HG03175 (cell line): ENCODE results near the gene TSPAN18.

Experiments used
- ATAC-seq: cut with Tn5 transposase; IDR thresholded peaks from one replicate; pipeline ENCODE4 v1.9.1; 2021; ENCODE audit warnings: mild to moderate bottlenecking, moderate library complexity; ENCODE audit not compliant: unreplicated experiment

TSPAN18 gene

DNA sequence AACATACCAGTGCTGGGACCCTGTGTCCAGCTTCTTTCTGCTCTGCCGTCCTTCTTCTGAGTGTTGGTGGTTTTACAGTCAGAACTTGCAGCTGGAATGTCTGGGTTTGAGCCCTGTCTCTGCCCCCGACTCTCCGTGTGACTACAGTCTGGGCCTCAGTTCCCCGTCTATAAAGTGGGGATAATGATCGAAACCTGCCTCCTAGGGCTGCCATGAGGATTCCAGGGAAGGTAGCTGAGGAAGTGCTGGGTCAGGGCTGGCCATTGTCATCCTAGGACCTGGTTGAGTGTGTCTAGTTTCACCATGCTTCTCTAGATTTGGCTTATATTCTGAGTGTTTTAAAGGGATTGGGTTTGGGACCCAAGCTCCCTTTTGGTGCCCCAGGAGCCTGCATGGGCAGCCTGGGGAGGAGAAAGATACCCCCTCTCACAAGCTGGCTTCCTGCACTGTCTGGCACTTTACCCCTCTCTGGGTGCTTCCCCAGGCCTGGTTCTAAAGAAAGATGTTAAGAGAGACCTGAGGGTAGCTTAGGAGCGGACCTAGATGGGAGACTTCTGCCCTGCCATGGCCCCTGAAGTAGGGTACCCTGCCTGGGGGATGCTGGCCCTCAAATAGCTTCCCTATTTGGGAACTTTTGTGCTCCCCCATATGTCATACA is 49.9 kb downstream of the TSPAN18 start:
- no peak for ATAC-seq

DNA sequence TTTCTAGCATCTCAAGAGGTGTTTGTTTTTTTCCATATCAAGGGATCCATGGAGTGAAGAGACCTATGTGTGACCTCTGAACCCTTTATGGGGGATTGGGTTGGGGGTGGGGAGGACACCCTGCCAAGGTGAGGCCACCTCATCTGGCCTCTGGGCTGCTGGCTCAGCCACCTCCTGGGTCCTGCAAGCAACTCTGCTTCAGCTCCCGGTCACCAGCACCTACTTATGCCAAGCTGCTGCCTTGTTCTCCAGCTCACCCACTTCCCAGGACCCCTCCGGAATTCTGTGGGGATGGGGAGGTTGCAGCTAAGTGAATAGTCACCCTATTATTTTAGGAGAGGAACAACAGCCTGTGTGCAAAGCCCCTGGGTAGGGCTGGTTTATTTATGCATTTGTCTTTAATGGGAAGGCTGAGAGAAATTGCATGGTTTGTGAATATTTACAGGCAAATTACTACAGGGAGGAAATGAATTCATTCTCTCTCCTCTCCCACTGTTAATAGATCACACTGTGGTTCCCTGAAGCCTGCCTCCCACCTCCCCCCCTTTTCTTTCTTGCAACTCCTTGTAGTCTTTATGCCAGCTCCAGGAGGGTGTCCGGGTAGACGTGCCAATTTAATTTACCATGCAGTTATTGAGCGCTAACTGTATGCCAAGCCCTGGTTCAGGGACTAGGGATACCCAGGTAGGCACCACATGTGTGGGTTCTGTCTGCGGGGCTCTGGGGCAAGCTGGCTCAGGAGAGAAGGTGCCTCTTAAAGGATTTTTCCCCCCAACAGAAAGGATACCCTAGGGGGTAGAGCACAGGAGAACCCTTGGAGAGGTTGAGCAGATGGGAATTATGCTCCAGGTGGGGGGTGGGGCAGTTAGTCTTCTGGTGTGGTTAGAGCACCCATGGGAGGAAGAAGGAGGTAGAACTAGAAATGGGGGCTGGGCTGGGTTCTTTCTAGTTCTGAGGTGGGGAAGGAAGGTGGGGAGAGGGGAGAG is 50.7 kb downstream of the TSPAN18 start:
- ATAC-seq = no peak

DNA sequence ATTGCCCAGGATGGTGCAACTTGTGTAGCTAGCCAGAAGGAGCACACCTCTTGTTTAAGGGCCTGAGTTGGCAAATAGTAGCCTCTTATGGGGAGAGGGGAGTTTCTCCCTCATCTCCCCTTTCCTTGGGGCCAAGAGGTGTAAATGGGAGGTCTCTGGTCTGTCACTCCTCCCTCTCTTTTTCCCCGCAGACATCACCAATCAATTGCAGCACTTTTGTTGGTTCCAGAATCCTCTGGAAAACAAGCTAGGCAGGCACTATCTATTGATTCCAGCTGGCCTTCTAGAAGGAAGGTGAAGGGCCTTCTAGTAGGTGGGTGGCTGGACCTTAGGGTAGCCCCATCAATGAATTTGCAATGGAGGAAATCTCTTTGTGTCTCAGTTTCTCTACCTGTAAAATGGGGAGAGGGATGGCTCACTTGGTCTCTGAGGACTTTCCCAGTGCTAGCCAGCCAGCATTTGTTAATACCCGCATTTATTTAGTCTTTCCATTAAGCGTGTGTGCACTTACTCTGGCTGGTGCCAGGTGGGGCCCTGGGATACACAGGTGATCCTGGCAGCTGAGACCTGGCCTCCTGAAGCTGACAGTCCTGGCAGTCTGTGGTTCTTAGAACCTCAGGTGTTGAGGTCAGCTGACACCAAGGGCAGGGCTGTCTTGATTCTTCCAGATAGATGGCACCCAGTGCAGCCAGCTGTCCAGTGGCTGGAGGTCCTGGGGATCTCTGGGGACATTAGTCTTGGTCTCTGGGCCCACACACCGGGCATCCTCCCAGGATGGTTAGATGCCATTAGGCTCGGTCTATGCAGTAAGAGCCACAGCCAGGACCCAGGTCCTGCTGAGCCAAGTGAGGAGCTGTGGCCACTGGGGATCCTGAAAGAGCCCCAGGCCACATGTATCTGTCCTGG is 51.7 kb downstream of the TSPAN18 start:
- ATAC-seq = no peak

DNA sequence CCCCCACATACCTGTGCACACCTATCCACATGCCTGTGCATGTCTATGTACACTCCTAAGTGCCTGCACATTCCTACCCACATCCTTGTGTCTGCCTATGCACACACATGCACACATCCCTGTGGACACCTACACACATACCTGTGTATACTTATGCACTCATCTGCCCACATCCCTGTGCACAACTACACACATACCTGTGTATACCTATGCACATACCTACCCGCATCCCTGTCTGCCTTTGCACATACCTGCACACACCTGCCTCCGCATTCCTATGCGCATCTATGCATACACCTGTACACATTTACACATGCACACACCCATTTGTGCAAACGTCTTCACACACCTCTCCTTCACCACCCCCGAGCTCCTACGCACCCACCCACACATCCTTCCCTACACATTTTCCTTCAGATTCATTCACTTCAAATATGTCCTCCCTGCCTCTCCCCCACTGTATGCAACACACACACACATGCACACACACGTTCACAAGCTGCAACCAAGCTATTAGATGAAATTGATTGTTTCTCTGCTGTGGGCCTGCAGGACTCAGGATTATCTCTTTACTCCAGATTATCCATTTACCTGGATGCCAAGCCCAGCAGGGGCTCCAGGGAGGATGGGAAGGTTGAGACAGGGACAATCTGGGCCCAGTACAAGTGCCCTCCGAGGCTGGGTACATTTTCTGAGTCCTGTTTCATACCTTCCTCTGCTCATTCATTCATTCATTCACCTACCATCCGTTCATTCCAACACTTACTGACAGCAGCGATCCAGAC is 53.2 kb downstream of the TSPAN18 start:
- no peak for ATAC-seq

DNA sequence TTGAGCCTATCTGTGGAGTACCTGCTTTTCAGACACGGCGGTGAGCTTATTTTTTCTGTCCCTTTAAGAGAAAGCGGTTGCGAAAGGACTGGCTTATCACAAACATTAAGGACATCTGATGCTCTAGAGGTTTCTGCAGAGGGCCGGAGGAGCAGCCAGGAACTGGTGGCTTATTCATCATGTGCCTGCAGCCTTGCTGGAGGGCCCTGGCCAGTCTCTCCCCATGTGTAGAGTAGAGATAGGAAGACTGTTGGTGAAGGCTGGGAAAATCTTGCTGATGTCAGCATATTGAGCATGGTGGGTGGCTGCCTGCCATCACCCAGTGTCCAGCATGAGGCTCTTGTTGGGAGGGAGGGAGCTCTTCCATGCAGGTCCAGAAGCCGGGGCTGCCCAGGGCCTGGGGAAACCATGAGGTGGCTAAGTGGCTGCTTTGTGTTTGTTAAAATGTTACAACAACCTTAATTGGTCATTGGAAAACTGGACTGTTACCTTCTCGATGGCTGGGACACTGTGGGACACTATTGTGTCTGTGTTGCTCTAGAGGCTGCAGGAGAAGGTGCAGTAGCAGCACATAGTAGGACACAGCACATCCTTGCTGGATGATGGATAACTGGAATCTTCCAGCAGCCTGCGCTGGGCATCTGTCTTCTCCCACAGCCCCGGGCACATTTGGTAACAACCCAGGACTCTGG is 54.3 kb downstream of the TSPAN18 start:
- no peak for ATAC-seq

DNA sequence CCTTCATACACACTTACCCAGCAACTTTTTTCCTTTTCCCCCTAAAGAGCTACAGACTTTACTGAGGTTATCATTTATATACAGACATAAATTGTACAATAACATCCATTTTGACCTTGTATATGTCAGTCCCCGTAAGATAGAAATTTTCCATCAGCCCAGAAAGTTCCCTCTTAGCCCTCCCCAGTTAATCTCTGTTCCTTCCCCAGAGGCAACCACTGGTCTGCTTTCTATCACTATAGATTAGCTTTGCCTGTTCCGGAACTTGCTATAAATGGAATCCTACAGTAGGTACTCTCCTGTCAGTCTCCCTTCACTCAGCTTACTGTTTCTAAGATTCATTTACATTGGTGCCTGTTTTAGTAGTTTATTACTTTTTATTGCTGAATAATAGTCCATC is 54.9 kb downstream of the TSPAN18 start:
- no peak for ATAC-seq

DNA sequence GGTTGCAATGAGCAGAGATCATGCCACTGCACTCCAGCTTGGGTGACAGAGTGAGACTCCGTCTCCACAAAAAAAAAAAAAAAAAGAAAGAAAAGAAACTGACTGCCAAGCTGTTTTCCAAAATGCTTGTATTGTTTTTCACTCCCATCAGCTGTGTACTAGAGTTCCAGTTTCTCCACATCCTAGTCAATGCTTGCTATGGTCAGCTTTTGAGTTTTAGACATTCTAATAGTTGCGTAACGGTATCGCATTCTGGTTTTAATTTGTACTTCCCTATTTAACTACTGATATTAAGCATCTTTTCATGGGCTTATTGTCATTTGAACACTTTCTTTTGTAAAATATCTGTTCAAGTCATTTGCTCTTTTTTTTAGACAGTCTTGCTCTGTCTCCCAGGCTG is 55.7 kb downstream of the TSPAN18 start:
- no peak for ATAC-seq

DNA sequence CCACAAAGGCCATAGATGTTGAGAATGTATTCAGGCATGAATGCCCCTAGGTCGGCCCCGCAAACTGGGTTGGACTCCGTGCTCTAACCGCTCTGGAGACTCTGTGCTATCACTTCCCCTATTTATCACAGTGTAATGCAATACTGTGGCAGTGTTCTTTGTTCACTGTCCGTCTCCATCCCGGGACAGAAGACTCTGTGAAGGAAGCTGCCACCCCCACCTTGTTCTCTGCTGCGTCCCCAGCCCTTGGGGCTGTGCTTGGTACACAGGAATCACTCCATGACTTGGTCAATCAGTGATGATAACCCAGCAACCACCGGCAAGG is 57.6 kb downstream of the TSPAN18 start:
- no peak for ATAC-seq

DNA sequence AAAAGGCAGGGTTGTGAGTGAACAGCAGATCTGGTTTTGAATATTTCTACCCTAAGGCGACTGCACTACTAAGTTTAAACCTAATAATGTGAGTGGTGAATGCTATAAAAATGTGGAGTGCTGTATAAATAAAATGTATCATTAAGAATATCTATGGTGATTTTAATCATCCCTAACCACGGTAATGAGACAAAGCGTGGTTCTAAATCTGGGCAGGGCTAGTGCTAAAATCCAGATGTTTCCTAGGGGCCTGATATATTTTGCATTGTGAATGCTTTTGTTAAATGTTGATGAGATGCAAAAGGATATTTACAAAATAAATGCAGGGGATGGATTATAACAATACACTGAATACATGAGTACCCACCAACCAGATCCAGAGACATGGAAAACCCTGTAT is 58.1 kb downstream of the TSPAN18 start:
- no peak for ATAC-seq

DNA sequence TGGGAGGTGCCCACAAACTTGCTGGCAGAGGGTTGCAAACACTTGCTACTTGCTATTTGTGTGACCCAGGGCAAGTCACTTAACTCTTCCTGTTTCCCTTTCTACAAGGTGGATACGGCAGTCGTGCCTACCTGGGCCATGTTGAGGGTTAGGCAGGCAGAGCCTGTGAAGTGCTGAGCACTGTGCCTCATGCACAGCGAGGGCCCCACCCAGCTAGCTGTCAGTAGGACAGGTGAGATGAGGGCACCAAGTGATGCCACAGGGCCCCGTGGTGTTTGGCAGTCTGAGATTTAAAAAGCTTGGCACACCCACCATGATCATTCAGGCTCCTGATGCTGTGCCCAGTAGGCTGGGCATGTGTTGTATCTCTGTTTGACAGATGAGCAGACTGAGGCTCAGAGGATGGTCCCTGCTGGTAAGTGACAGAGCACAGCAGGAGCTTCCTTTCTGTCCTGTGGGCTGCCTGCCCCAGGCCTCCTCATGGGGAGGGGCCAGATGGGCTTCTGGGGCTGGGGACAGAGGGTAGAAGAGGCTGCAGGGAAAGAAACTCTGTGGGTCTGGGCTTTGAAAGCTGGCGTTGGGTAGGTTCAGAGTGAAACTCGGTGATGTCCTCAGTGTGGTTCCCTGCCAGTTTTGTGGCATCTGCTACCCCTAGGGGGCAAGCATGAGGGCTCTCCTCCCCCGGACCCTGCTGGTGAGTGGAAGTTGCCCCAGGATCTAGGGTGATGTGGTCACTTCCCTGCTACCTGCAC is 59.3 kb downstream of the TSPAN18 start:
- no peak for ATAC-seq

DNA sequence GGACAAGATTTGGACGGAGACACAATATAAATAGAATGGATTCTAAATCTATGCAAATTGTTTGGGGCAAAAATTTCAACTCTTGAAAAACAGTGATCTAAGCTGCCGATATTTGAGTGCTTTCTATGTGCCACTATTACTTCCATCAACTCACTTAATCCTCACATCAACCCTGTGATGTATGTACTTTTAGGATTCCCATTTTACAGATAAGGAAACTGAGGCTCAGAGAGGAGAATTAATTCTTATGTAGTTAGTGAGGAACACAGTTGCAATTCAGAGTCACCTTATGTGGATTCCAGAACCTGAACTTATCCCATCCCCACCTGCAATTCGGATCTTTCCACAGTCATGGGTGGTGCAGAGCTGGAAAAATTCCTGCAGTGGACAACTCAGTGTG is 60.3 kb downstream of the TSPAN18 start:
- ATAC-seq = no peak

DNA sequence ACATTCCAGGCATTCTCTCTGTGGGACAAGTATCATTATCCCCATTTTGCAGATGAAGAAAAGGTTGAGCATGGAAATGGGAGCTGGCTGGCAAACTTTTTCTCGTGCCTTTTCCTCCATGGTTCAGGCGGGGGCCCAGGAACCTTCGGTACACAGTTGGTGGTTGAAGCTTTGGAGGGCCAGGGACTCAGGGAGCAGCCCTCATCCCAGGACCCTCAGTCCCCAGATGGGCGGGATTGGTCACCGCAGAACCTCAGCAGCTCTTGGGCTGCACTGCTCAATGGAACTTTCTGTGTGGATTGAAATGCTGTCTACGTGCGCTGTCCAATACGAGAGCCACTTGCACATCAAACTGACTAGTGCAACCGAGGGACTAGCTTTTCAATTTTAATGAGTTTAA is 61.2 kb downstream of the TSPAN18 start:
- no peak for ATAC-seq

DNA sequence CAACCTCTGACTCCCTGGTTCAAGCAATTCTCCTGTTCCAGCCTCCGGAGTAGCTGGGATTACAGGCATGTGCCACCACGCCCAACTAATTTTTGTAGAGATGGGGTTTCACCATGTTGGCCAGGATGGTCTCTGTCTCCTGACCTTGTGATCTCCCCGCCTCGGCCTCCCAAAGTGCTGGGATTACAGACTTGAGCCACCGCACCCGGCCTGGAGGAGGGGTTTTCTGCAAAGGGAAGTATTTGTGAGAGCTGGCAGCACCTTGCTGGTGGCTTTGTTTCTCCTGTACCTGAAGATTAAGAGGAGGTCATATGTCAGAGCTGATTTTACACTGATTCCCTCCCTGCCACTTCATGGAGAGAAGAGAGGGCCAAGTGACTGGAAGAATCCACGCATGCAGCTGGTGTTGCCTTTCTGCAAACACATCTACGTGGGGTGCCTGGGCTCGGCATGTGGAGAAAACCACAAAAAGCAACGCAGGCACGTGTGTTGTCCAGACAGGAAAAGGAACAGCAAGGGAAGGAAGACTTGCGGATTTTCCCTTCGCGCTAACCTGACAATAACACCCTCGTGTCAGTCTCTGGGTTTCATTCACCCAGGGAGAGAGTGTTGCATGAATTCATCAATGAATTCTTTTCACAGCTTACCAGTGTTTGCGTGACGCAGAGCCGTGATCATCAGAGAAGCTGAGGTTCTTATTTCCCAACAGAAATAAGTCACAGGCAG is 61.9 kb downstream of the TSPAN18 start:
- no peak for ATAC-seq

DNA sequence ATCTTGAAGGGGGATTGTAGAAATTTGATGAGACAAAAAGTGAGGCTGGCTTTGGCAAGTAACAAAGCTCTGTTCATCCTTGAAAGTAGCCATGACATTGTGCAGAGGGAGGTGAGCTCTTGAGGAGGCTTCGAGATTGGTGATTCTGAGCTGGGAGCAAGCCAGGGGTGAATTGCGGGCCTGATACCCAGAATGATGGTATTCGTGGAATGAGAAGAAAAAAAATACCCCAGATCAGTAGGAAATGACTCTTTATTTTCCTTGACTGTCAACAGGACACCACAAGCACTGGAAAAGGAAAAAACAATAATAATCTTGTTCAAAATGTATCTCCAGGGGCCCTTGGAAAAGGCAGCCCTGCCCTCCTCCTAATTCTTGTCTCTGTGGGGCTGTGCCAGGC is 62.7 kb downstream of the TSPAN18 start:
- ATAC-seq = no peak

DNA sequence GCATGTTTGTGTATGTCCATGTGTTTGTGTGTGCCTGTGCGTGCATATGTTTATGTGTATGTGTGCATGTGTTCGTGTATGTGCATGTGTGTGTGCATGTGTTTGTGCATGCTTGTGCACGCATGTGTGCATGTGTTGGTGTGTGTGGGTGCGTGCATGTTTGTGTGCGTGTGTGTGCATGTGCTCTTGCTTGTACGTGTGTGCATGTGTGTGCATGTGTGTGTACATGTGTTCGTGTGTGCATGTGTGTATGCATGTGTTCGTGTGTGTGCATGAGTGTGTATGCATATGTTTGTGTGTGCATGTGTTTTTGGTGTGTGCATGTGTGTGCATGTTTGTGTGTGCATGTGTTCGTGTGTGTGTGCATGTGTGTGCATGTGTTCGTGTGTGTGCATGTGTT is 63.4 kb downstream of the TSPAN18 start:
- ATAC-seq = no peak

DNA sequence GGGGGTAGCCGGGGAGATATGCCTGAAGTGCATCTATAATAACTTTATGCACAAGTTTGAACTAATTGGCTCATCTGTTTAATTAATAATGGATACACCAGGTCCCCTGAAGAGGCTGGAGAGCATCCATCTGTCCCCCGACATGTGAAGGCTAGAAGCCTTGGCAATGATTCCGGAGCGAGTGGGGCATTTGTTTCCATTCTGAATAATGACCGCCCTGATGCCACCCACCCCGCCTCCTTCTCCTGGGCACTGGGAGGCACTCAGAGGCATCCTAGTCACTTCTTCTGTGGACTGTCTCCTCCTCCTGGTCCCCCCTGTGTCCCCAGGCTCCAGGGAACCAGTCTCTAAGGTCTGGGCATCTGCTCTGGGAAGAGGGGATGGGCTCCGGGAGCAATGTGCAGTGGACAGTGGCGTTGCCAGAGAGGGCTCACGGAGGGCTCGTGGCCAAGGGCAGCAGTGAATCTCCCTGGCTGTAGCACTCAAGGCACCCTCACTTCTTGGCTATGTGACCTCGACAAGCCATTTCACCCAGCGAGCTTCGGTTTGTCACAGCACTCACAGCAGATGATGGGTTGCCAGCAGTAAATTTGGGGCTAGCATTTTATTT is 64.7 kb downstream of the TSPAN18 start:
- ATAC-seq = no peak

DNA sequence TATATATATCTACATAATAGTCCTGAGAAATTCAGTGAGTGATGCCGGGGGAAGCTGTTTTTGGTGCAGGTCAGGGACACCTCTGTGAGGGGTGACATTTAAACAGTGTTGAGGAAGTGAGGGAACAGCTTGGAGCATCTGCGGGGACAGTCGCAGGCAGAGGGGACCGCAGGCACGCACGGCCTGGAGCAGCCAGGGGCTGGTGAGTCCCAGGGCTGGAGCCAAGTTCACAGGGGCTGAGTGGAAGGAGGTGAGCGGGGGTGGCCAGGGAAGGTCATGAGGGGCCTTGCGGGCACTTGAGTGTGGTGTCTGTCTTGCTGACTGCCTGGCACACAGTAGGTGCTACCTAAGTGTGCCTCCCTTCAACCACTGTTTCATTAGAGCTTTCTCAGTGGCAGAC is 65.4 kb downstream of the TSPAN18 start:
- no peak for ATAC-seq

DNA sequence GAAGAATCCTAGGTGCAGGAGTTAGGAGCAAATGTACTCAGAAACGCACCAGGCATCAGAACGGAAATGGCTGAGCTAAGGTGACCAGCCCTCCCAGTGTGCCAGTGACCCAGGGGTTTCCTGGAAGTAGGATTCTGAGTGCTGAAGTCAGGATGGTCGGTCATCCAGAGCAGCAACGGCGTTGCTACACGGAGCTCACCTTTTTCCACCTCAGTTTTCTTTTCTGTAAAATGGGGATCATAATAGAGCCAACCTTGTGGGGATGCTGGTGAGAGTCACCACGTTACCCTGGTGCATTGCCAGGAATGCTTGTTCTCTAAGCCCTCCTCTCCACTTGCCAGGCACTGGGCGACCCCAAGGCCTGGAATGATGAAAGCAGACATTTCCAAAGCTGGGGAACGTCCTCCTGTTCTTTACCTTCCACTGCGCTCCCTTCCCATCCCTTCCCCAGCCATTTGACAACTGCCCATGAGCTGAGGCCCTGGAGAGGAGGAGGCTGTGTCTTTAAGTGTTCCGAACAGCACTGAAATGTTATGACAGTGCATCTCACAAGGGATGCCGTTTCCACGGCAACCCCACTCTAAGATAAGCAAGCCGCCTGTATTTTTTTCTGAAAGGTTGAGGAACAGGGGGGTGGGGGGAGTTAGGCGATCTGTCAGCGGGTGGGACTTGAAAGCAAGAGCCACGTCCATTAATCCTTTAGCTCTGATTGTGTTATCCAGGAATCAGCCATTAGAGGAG is 66.8 kb downstream of the TSPAN18 start:
- no peak for ATAC-seq
